Mucosa of rectum (tissue), 2 donors: ENCODE measurements around the gene PTP4A1.
"Not testable (repeated sequence)": the region's sequence is repeated elsewhere in the genome, so short reads cannot be mapped to it uniquely, and the experiment has no call there.

ENCODE experiments used
- H3K27ac ChIP-seq, 2 donors: one replicate each; pipeline ENCODE4 v1.7.0; 2013; ENCODE audit warnings: inconsistent platforms in 2 of 2, low read depth in 2 of 2, low read length in 2 of 2
- H3K27me3 ChIP-seq, 2 donors: one replicate each; pipeline ENCODE4 v1.7.0; 2013; ENCODE audit warnings: low read length in 2 of 2; ENCODE audit not compliant: control insufficient read depth in 2 of 2, insufficient read depth in 2 of 2
- H3K36me3 ChIP-seq, 2 donors: one replicate each; pipeline ENCODE4 v1.7.0; 2013; ENCODE audit warnings: low read length in 2 of 2; ENCODE audit not compliant: control insufficient read depth in 2 of 2, insufficient read depth in 2 of 2
- H3K4me1 ChIP-seq, 2 donors: one replicate each; pipeline ENCODE4 v1.7.0; 2013; ENCODE audit warnings: low read length in 2 of 2, mild to moderate bottlenecking in 1 of 2; ENCODE audit not compliant: control insufficient read depth in 2 of 2, insufficient read depth in 2 of 2
- H3K4me3 ChIP-seq, 2 donors: one replicate each; pipeline ENCODE4 v1.7.0; 2013; ENCODE audit warnings: low read length in 2 of 2
- H3K9ac ChIP-seq, 2 donors: one replicate each; pipeline ENCODE4 v1.7.0; 2013; ENCODE audit warnings: low read length in 2 of 2, low read depth in 1 of 2, mild to moderate bottlenecking in 1 of 2
- H3K9me3 ChIP-seq, 2 donors: one replicate each; pipeline ENCODE4 v1.7.0; 2013; ENCODE audit warnings: low read length in 2 of 2; ENCODE audit not compliant: control insufficient read depth in 2 of 2
- donor health status: healthy.
- donor health status: Normal muscosa, but diverticular disease.

The PTP4A1 gene

DNA sequence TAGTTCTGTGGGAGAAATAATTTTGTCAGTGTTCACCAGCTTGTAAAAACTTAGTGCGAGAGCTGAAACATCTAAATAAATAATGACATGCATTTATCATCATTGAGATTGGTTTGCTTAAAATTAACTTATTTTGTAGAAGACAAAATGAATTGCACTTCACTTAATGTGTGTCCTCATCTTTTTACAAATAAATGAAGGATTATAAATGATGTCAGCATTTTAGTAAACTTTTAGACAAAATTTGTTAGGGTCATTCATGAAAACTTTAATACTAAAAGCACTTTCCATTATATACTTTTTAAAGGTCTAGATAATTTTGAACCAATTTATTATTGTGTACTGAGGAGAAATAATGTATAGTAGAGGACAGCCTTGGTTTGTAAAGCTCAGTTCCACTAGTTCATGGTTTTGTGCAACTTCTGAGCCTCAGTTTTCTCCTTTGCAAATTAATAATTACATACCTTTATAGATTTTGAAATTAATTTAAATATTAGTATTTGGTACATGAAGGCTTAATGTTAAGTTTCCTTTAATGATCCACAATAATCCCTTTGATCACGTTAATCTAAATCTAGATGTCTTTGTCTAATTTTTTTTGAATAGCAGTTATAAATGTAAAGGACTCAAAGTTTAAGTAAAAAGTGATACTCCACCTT, 9.2 kb downstream of the PTP4A1 start:
- Histone ChIP-seq H3K4me1 (peaks cover 0 to 7% of the 10 kb centered on the region in 2 donors), H3K27me3 (no peaks in the 10 kb centered on the region), H3K27ac (no peak overlapping the region), H3K9ac (no peak overlapping the region), H3K4me3 (no peak overlapping the region), H3K36me3 (peaks cover 51 to 52% of the 10 kb centered on the region in 2 donors), H3K9me3 (no peaks in the 10 kb centered on the region)

DNA sequence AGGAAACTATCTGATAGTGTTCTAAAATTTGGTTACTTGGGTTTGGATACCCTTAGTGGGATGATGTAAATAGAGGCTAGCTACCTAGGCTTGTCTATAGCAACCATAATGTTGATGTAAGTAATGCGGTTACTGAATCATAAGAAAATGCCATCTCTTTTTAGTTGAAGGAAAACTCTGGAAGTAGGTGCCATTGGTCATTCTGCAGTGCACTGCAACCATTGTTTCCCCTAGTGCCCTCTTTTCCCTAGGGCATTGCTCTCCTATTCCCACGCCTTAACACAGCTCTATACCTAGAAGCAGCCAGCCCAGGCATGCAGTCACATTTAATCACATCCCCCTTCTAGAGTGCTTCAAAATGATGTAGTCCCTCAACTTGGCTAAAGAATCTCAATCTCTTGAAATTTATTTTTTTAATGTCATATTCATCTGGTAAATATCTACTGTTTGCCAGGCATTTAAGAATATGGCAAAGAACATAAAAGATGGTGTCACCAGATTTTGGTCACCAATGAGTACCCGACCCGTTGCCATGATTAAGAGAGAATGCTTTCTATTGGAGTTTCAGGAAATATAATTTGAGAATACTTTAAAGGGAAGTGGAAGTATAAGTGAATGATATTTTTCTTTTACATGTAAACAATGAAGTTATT, 10.4 kb downstream of the PTP4A1 start:
- Histone ChIP-seq H3K27ac (no peak overlapping the region), H3K27me3 (no peaks in the 10 kb centered on the region), H3K9me3 (no peaks in the 10 kb centered on the region), H3K9ac (no peak overlapping the region), H3K4me1 (peaks cover 0 to 7% of the 10 kb centered on the region in 2 donors), H3K36me3 (peaks cover 41% of the 10 kb centered on the region in 2 donors), H3K4me3 (no peak overlapping the region)

DNA sequence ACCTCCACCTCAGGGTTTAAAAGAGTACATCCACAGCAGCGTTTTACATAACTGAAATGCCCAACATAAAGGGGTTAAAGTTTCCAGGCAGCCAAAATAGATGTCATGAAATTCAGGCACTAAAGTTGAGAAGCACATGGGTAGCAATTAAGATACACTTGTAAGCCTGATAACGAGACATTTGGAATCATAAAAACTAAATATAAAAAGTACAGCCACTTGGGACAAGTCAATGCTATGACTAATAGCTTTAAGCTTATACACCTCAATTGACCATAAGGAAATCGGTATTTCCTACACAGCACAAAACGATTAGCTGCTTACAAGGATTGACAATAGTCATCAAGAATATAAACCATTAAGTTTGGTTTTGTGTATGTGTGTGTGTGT, 11.8 kb downstream of the PTP4A1 start:
- Histone ChIP-seq H3K9me3 (no peaks in the 10 kb centered on the region), H3K27ac (no peak overlapping the region), H3K4me1 (peaks cover 0 to 7% of the 10 kb centered on the region in 2 donors), H3K36me3 (peaks cover 28 to 30% of the 10 kb centered on the region in 2 donors), H3K9ac (no peak overlapping the region), H3K27me3 (no peaks in the 10 kb centered on the region), H3K4me3 (no peak overlapping the region)

GRCh38 chr6:63584566-63584965, 12.3 kb downstream of the PTP4A1 start:
- Histone ChIP-seq H3K4me3 (no peak overlapping the region), H3K36me3 (peaks cover 23 to 26% of the 10 kb centered on the region in 2 donors), H3K27ac (no peak overlapping the region), H3K9me3 (no peaks in the 10 kb centered on the region), H3K4me1 (peaks cover 0 to 7% of the 10 kb centered on the region in 2 donors), H3K9ac (no peak overlapping the region), H3K27me3 (no peaks in the 10 kb centered on the region)

DNA sequence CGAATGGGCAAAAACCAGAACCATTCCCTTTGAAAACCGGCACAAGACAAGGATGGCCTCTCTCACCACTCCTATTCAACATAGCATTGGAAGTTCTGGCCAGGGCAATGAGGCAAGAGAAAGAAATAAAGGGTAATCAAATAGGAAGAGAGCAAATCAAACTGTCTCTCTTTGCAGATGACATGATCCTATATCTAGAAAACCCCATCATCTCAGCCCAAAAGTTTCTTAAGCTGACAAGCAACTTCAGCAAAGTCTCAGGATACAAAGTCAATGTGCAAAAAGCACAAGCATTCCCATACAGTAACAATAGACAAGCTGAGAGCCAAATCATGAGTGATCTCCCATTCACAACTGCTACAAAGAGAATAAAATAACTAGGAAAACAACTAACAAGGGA, 13.4 kb downstream of the PTP4A1 start:
- H3K9ac ChIP-seq, H3K4me1 ChIP-seq, H3K4me3 ChIP-seq, H3K9me3 ChIP-seq, H3K27me3 ChIP-seq, H3K27ac ChIP-seq: not testable (repeated sequence)
- H3K36me3 ChIP-seq, result peaks cover 12 to 15% of the 10 kb centered on the region in 2 donors

DNA sequence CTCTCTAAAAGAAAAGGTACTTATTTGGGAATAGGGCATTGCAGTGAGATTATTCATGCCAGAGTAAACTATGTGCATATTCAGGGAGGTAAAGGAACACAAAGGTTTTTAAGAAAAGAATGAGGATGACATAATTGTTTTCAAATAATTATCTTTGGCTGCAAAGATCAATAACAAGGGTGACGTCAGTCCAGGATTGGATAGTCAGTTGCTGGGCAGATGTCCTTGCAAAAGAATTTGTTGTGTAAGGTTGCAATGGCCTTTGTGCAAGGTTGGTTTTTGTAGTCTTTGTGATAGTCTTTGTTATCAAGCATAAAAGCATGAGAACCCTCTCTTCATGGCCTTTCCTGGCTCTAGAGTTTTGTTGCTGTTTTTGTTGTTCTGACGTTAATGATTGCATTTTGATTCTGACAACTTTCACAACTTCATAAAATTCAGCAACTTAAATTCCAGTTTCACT, 17.7 kb downstream of the PTP4A1 start:
- no peaks in the 10 kb centered on the region for H3K27me3 ChIP-seq
- H3K4me3 ChIP-seq, result no peak overlapping the region
- no peaks in the 10 kb centered on the region for H3K9me3 ChIP-seq
- no peaks in the 10 kb centered on the region for H3K4me1 ChIP-seq
- H3K36me3 ChIP-seq, result no peaks in the 10 kb centered on the region
- H3K27ac ChIP-seq, result no peak overlapping the region
- H3K9ac ChIP-seq, result no peak overlapping the region

DNA sequence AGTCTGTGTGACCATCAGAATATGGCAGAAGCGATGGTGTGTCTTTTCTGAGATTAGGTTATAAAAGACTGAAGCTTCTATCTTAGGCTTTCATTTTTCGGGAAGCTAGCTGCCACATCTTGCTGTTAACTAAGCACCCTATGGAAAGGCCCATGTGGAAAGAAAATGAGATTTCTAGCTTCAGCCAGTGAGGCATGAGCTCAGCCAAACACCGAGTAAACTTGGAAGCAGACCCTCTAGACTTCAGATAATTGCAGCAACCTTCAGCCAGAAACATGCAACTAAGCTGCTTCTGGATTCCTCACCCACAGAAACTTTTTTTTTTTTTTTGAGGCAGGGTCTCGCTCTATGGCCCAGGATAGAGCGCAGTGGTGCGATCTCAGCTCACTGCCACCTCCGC, 20.6 kb downstream of the PTP4A1 start:
- Histone ChIP-seq H3K9ac (no peak overlapping the region), H3K9me3 (no peaks in the 10 kb centered on the region), H3K4me3 (no peak overlapping the region), H3K36me3 (no peaks in the 10 kb centered on the region), H3K27me3 (no peaks in the 10 kb centered on the region), H3K4me1 (peaks cover 0 to 4% of the 10 kb centered on the region in 2 donors), H3K27ac (no peak overlapping the region)

DNA sequence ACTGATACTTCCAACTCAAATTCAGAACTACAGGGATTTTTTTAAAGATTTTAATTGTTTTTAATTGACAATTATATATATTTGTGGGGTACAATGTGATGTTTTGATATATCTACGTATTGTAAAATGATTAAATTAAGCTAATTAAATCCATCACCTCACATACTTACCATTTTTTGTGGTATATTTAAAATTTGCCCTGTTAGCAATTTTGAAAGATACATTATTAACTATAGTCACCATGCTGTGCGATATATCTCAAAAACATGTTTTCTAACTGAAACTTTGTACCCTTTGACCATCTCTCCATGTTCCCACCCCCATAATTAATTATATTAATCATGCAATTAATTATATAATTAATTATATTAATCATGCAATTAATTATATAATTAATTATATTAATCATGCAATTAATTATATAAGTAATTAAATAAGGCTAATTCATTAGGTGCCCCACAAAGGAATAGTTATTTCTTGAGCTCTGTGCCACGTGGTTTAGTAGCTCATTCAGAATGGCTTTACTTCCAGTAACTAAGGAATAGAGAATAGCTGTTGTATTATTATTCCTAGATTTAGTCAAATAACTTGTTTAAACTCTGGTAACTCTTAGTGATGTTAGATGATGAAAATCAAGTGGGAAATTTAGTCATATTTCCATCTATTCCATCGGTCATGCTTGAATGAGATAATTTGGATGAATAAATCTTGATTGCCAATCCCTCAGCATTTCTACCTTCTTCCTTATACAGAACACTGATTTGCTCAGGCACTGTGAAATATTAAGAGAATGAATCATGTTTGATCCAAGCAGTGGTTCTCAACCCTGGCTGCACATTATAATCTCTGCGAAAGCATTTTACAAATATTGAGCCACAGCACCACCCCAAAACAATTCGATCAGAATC, 25.1 kb downstream of the PTP4A1 start:
- Histone ChIP-seq H3K4me3 (peak overlapping the region; percentile 77 to 92), H3K27ac (peak overlapping the region in 1 of 2 donors; percentile 29)

DNA sequence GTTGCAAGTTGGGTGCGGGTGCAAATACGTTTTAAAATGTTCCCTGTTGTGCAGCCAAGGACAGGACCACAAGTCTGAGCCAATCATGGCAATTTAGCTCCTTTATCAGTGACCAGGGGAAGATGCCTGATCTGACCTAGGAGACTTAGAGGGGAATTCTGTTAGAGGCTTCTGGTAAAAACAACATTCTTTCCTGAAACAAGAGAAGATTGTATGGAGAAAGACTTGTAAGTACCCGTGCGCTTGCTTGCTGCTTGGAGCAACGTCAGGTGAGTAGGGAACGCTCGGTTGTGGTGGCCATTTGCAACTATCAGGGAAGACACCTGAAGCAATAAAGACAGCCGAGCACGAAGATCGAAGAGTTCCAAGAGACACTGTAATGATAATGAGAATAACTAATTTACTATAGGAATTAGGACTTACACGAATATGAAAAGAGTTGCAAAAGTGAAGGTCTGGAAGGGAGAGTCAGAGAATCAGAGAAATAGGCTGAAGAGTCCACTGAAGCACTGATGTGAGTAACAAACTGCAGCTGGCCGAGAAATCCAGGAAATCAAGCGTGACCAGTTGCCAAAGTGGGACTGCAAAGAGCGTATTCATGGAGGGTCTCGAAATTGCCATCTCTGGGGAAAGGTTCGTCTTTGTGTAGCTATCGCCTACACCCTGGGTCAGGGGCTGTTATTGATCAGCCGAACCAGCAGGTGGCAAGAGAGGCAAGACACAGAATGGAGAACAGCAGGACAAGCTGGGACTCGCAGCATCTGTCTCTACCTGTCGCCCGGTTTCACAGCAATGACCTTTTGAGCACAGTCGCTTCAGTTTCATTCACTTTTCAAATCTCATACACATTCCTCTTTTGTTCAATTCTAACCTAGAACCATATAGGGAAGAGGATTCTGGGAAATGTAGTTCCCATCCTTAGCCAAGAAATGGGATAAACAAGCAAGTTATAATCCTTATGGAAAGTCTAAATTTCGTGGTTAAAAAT, 26.1 kb downstream of the PTP4A1 start:
- H3K9me3 ChIP-seq, result no peaks in the 10 kb centered on the region
- peaks cover 0 to 5% of the 10 kb centered on the region in 2 donors for H3K4me1 ChIP-seq
- H3K9ac ChIP-seq, result peak overlapping the region; percentile 69 to 85
- peak overlapping the region; percentile 77 to 92 for H3K4me3 ChIP-seq
- H3K27me3 ChIP-seq, result no peaks in the 10 kb centered on the region
- no peaks in the 10 kb centered on the region for H3K36me3 ChIP-seq
- H3K27ac ChIP-seq, result peak overlapping the region; percentile 29 to 47

More for the DNA sequence above, 25.1 kb downstream of the PTP4A1 start:
- H3K36me3 ChIP-seq, result no peaks in the 10 kb centered on the region
- H3K9ac ChIP-seq, result peak overlapping the region in 1 of 2 donors; percentile 69
- no peaks in the 10 kb centered on the region for H3K27me3 ChIP-seq
- H3K4me1 ChIP-seq, result peaks cover 0 to 5% of the 10 kb centered on the region in 2 donors
- H3K9me3 ChIP-seq, result no peaks in the 10 kb centered on the region
